ENCODE results near the gene AIRE.
A peak's percentile ranks its signal among the peaks of the same experiment; 100 is the strongest.

The AIRE gene

GRCh38 chr21:44293551-44294231, 8.0 kb downstream of the AIRE start:
- 98% methylated on average over 23 of the region's 33 CpGs for WGBS (ENCODE audit: insufficient coverage)
- no peak overlapping the region for H3K4me3 ChIP-seq (ENCODE audit: control insufficient read depth in 1 of 7, extremely low read depth in 1 of 7, insufficient read depth in 4 of 7, low read depth in 2 of 7, low read length in 6 of 7)
- no peaks in the 10 kb centered on the region for H3K36me3 ChIP-seq (ENCODE audit: control insufficient read depth in 4 of 4, insufficient read depth in 4 of 4, low read length in 3 of 4)
- ChIA-PET POLR2A (no interaction called here), CTCF (interaction anchor here (4.0 kb wide), 1 partner anchor 26 kb away, joined by 16 read pairs; no protein-coding TSS in a partner anchor)
- no peak for DNase-seq
- H3K27ac ChIP-seq (ENCODE audit: insufficient read depth in 1 of 2, low read depth in 1 of 2, low read length in 2 of 2, poor library complexity in 1 of 2, severe bottlenecking in 2 of 2), result no peak overlapping the region
- no peaks in the 10 kb centered on the region for H3K9me3 ChIP-seq (ENCODE audit: control extremely low read depth in 1 of 5, control insufficient read depth in 4 of 5, insufficient read depth in 2 of 5, low read depth in 1 of 5, low read length in 4 of 5)
- H3K4me1 ChIP-seq (ENCODE audit: control extremely low read depth in 1 of 4, control insufficient read depth in 4 of 4, insufficient read depth in 4 of 4, low read length in 3 of 4), result peaks cover 7 to 38% (median 32%) of the 10 kb centered on the region in 4 experiments
- H3K27me3 ChIP-seq (replicated peaks in 2 of 5; ENCODE audit: control insufficient read depth in 4 of 5, insufficient read depth in 5 of 5, low read length in 4 of 5), result no peaks in the 10 kb centered on the region

- no peak overlapping the region for H3K4me3 ChIP-seq (ENCODE audit: control insufficient read depth in 1 of 7, extremely low read depth in 1 of 7, insufficient read depth in 4 of 7, low read depth in 2 of 7, low read length in 6 of 7)
- POLR2A ChIA-PET, result no interaction called here
- H3K27me3 ChIP-seq (replicated peaks in 2 of 5; ENCODE audit: control insufficient read depth in 4 of 5, insufficient read depth in 5 of 5, low read length in 4 of 5), result no peaks in the 10 kb centered on the region
- peak; percentile 42 to 63 (median 61) for DNase-seq
- H3K4me1 ChIP-seq (ENCODE audit: control extremely low read depth in 1 of 4, control insufficient read depth in 4 of 4, insufficient read depth in 4 of 4, low read length in 3 of 4), result peaks cover 7 to 46% (median 38%) of the 10 kb centered on the region in 4 experiments
- H3K36me3 ChIP-seq (ENCODE audit: control insufficient read depth in 4 of 4, insufficient read depth in 4 of 4, low read length in 3 of 4), result no peaks in the 10 kb centered on the region
- CTCF ChIA-PET, result interaction anchor here (4.0 kb wide), 1 partner anchor 27 kb away, joined by 16 read pairs; no protein-coding TSS in a partner anchor
- no peak overlapping the region for H3K27ac ChIP-seq (ENCODE audit: insufficient read depth in 1 of 2, low read depth in 1 of 2, low read length in 2 of 2, poor library complexity in 1 of 2, severe bottlenecking in 2 of 2)
- WGBS (ENCODE audit: insufficient coverage), result 69% methylated on average over 11 of the region's 26 CpGs
- no peaks in the 10 kb centered on the region for H3K9me3 ChIP-seq (ENCODE audit: control extremely low read depth in 1 of 5, control insufficient read depth in 4 of 5, insufficient read depth in 2 of 5, low read depth in 1 of 5, low read length in 4 of 5)
Measured at GRCh38 chr21:44294391-44295162, 8.9 kb downstream of the AIRE start.

GRCh38 chr21:44295163-44295573, 9.5 kb downstream of the AIRE start:
- Histone ChIP-seq H3K27me3 (replicated peaks in 2 of 5; ENCODE audit: control insufficient read depth in 4 of 5, insufficient read depth in 5 of 5, low read length in 4 of 5) (no peaks in the 10 kb centered on the region), H3K4me3 (ENCODE audit: control insufficient read depth in 1 of 7, extremely low read depth in 1 of 7, insufficient read depth in 4 of 7, low read depth in 2 of 7, low read length in 6 of 7) (no peak overlapping the region), H3K27ac (ENCODE audit: insufficient read depth in 1 of 2, low read depth in 1 of 2, low read length in 2 of 2, poor library complexity in 1 of 2, severe bottlenecking in 2 of 2) (no peak overlapping the region), H3K36me3 (ENCODE audit: control insufficient read depth in 4 of 4, insufficient read depth in 4 of 4, low read length in 3 of 4) (no peaks in the 10 kb centered on the region), H3K4me1 (ENCODE audit: control extremely low read depth in 1 of 4, control insufficient read depth in 4 of 4, insufficient read depth in 4 of 4, low read length in 3 of 4) (peaks cover 7 to 46% (median 40%) of the 10 kb centered on the region in 4 experiments), H3K9me3 (ENCODE audit: control extremely low read depth in 1 of 5, control insufficient read depth in 4 of 5, insufficient read depth in 2 of 5, low read depth in 1 of 5, low read length in 4 of 5) (no peaks in the 10 kb centered on the region)
- ChIA-PET POLR2A (no interaction called here), CTCF (interaction anchor here (1.1 to 4.0 kb wide), 2 partner anchors 15 to 27 kb away, joined by 3 to 16 read pairs; no protein-coding TSS in a partner anchor)
- peak in 2 of 3 donors; percentile 23 to 27 for DNase-seq
- WGBS (ENCODE audit: insufficient coverage), result 82% methylated on average over 14 of the region's 14 CpGs

GRCh38 chr21:44295646-44296045, 10.0 kb downstream of the AIRE start:
- Histone ChIP-seq H3K4me1 (ENCODE audit: control extremely low read depth in 1 of 4, control insufficient read depth in 4 of 4, insufficient read depth in 4 of 4, low read length in 3 of 4) (peaks cover 7 to 47% (median 42%) of the 10 kb centered on the region in 4 experiments), H3K9me3 (ENCODE audit: control extremely low read depth in 1 of 5, control insufficient read depth in 4 of 5, insufficient read depth in 2 of 5, low read depth in 1 of 5, low read length in 4 of 5) (no peaks in the 10 kb centered on the region), H3K4me3 (ENCODE audit: control insufficient read depth in 1 of 7, extremely low read depth in 1 of 7, insufficient read depth in 4 of 7, low read depth in 2 of 7, low read length in 6 of 7) (no peak overlapping the region), H3K27me3 (replicated peaks in 2 of 5; ENCODE audit: control insufficient read depth in 4 of 5, insufficient read depth in 5 of 5, low read length in 4 of 5) (no peaks in the 10 kb centered on the region), H3K36me3 (ENCODE audit: control insufficient read depth in 4 of 4, insufficient read depth in 4 of 4, low read length in 3 of 4) (no peaks in the 10 kb centered on the region), H3K27ac (ENCODE audit: insufficient read depth in 1 of 2, low read depth in 1 of 2, low read length in 2 of 2, poor library complexity in 1 of 2, severe bottlenecking in 2 of 2) (no peak overlapping the region)
- ChIA-PET POLR2A (no interaction called here), CTCF (interaction anchor here (1.1 to 4.0 kb wide), 2 partner anchors 14 to 28 kb away, joined by 3 to 16 read pairs; no protein-coding TSS in a partner anchor)
- 31% methylated on average over 3 of the region's 10 CpGs for WGBS (ENCODE audit: insufficient coverage)
- peak in 1 of 3 donors; percentile 31 for DNase-seq

- H3K27ac ChIP-seq (ENCODE audit: insufficient read depth in 1 of 2, low read depth in 1 of 2, low read length in 2 of 2, poor library complexity in 1 of 2, severe bottlenecking in 2 of 2), result no peak overlapping the region
- H3K27me3 ChIP-seq (replicated peaks in 2 of 5; ENCODE audit: control insufficient read depth in 4 of 5, insufficient read depth in 5 of 5, low read length in 4 of 5), result no peaks in the 10 kb centered on the region
- ChIA-PET POLR2A (no interaction called here), CTCF (interaction anchor here (0.6 to 4.0 kb wide), 3 partner anchors 14 to 232 kb away, joined by 3 to 16 read pairs (median 3); no protein-coding TSS in a partner anchor)
- peaks cover 7 to 52% (median 47%) of the 10 kb centered on the region in 4 experiments for H3K4me1 ChIP-seq (ENCODE audit: control extremely low read depth in 1 of 4, control insufficient read depth in 4 of 4, insufficient read depth in 4 of 4, low read length in 3 of 4)
- H3K36me3 ChIP-seq (ENCODE audit: control insufficient read depth in 4 of 4, insufficient read depth in 4 of 4, low read length in 3 of 4), result no peaks in the 10 kb centered on the region
- DNase-seq, result no peak
- 77% methylated on average over 10 of the region's 12 CpGs for WGBS (ENCODE audit: insufficient coverage)
- no peaks in the 10 kb centered on the region for H3K9me3 ChIP-seq (ENCODE audit: control extremely low read depth in 1 of 5, control insufficient read depth in 4 of 5, insufficient read depth in 2 of 5, low read depth in 1 of 5, low read length in 4 of 5)
- no peak overlapping the region for H3K4me3 ChIP-seq (ENCODE audit: control insufficient read depth in 1 of 7, extremely low read depth in 1 of 7, insufficient read depth in 4 of 7, low read depth in 2 of 7, low read length in 6 of 7)
Measured at GRCh38 chr21:44296103-44296519, 10.4 kb downstream of the AIRE start.

GRCh38 chr21:44296916-44297315, 11.2 kb downstream of the AIRE start:
- POLR2A ChIA-PET, result no interaction called here

More at GRCh38 chr21:44296916-44297315, 11.2 kb downstream of the AIRE start:
- H3K9me3 ChIP-seq (ENCODE audit: control extremely low read depth in 1 of 5, control insufficient read depth in 4 of 5, insufficient read depth in 2 of 5, low read depth in 1 of 5, low read length in 4 of 5), result no peaks in the 10 kb centered on the region
- WGBS (ENCODE audit: insufficient coverage), result 90% methylated on average over 13 of the region's 13 CpGs
- H3K4me3 ChIP-seq (ENCODE audit: control insufficient read depth in 1 of 7, extremely low read depth in 1 of 7, insufficient read depth in 4 of 7, low read depth in 2 of 7, low read length in 6 of 7), result no peak overlapping the region
- no peak overlapping the region for H3K27ac ChIP-seq (ENCODE audit: insufficient read depth in 1 of 2, low read depth in 1 of 2, low read length in 2 of 2, poor library complexity in 1 of 2, severe bottlenecking in 2 of 2)
- peaks cover 7 to 60% (median 54%) of the 10 kb centered on the region in 4 experiments for H3K4me1 ChIP-seq (ENCODE audit: control extremely low read depth in 1 of 4, control insufficient read depth in 4 of 4, insufficient read depth in 4 of 4, low read length in 3 of 4)
- H3K27me3 ChIP-seq (replicated peaks in 2 of 5; ENCODE audit: control insufficient read depth in 4 of 5, insufficient read depth in 5 of 5, low read length in 4 of 5), result no peaks in the 10 kb centered on the region
- H3K36me3 ChIP-seq (ENCODE audit: control insufficient read depth in 4 of 4, insufficient read depth in 4 of 4, low read length in 3 of 4), result no peaks in the 10 kb centered on the region
- CTCF ChIA-PET, result interaction anchor here (0.6 to 4.0 kb wide), 9 partner anchors 10 to 281 kb away, joined by 3 to 16 read pairs (median 5); partner anchors contain the start of gene AIRE
- no peak for DNase-seq

All from common myeloid progenitor, CD34-positive (primary cell).